ENCODE measurements around the gene NCOA1.
"Not testable (repeated sequence)": the region's sequence is repeated elsewhere in the genome, so short reads cannot be mapped to it uniquely, and the experiment has no call there.

NCOA1 gene

GRCh38 chr2:24474053-24474452 lies 17.0 kb upstream of the NCOA1 start:
- DNase-seq (ENCODE audit: low read depth): no peak

DNA sequence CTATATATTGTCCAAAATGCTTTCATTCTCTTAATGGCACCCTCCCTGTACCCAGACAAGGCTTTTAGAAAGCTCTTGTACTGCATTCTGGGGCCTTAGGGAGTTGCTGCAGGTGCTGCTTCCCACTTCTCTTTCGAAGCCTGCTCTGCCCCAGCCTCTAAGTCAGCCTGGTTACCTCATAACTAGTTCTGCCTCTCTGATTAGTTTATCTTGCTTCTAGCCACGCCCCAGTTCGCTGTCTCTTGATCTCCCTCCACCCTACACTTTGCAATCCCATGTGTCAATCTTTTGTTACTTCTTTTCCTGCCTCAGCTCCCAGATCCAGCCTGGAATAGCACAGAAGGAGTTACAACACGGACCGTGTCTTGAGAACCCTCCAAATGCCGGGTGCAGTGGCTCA lies 13.8 kb upstream of the NCOA1 start:
- DNase-seq (ENCODE audit: low read depth): no peak

DNA sequence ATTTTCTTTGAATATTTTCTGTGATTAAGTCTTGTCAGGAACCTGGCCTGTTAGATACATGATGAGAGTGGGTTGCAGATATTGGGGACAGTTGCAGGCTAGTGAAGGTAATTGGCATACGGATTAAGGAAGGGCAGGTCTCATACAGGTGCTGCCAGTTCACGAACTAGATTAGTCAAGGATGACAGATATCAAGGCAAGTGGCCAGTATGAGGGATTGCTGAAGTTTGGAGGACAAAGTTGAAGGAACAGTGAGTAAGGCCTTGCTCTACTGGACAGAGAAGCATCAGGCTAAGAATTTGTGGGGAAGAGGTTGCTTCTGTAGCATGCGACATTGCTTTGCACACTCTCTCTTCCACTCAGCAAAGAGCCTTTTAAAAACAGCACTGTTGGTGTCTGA lies 12.8 kb upstream of the NCOA1 start:
- DNase-seq (ENCODE audit: low read depth): no peak

DNA sequence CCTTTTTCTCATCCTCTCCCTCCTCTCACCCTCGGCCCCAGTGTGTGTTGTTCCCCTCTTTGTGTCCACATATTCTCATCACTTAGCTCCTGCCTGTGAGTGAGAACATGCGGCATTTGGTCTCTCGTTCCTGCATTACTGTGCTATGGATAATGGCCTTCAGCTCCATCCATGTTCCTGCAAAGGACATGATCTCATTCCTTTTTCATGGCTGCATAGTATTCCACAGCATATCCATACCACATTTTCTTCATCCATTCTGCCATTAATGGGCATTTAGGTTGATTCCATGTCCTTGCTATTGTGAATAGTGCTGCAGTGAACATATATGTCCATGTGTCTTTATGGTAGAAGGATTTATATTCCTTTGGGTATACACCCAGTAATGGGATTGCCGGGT lies 10.8 kb upstream of the NCOA1 start:
- DNase-seq (ENCODE audit: low read depth): no peak

GRCh38 chr2:24482251-24482971 lies 8.6 kb upstream of the NCOA1 start:
- no peak for DNase-seq (ENCODE audit: low read depth)

GRCh38 chr2:24482972-24483300 lies 8.1 kb upstream of the NCOA1 start:
- no peak for DNase-seq (ENCODE audit: low read depth)

DNA sequence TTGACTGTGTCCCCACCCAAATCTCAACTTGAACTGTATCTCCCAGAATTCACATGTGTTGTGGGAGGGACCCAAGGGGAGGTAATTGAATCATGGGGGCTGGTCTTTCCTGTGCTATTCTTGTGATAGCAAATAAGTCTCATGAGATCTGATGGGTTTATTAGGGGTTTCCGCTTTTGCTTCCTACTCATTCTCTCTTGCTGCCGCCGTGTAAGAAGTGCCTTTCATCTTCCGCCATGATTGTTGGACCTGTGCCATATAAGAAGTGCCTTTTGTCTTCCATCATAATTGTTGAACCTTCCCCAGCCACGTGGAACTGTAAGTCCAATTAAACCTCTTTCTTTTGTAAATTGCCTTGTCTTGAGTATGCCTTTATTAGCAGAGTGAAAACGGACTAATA lies 6.4 kb upstream of the NCOA1 start:
- not testable (repeated sequence) for DNase-seq (ENCODE audit: low read depth)

DNA sequence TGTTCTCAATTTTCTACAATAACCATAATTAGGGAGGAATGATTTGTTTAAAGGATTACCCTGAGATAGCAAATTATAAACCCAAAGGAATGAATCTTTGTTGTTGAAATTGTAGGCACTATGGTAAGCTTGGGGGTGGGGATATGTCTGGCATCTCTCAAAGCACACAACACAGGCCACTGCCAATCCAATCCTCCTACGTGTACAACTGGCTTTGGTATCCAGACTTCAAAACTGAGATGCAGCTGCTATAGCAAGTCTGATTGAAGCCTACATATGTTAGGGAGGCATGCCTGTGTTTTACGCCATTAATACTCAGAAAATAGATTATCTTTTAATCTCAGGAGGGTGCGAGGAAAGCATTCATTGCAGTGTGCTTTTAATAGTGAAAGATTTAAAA lies 5.9 kb upstream of the NCOA1 start:
- no peak for DNase-seq (ENCODE audit: low read depth)

DNA sequence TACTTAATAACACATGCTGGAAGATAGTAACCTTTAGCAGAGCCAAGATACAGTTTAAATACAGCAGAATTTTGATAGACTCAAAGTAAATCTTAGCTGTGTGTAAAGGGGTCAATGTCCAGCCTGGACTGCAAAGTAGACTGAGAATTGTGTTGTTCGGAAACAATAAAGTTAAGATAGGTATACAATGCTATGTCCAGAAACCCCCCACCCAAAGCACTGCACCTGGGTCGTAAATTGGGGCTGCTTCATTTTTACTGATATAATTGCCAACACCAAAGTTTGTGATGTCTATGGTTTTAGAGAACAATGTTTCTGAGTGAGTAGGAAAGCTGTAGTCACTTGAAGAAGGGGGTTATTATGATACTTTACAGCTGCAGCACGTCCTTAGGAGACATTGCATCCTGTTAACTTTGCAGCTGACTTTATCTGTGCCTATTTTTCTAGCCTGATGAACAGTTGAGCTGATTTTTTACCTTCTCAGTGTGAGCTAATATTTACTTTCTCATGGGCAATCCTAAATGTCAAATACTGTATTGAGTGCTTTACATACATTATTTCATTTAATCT lies 4.3 kb upstream of the NCOA1 start:
- no peak for DNase-seq (ENCODE audit: low read depth)

DNA sequence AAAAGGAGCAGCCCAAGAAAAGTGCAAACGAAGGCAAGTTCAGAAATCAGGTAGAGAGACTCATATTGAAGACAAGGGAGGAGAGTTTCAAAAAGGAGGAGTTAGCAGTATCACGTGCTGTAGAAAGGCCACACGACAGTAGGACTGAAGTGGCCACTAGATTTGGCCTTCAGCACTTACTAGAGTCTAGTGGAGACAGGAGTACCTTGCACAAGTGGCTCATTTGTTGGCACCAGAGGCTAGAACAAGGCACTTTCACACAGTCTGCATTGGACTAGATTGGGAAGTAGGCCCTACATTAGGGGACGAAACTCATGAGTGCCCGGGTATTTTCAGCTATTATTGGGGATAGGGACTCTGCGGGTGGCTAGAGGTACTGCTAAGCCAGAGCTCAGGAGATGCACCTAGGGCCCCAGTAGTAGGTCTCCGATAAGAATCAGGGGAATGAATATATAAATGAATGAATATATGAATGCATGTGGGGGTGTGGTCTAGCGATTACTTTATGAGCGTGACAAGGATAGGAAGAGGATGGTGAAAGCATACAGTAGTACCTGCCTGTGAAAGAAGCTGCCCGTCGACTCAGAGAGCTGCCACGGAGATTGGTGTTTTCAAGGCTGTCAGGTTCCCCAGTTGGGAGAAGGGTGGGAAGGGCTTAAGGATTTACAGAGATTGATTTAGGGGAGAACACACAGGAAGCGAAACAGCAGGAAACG lies 1.4 kb upstream of the NCOA1 start:
- DNase-seq (ENCODE audit: low read depth): no peak

DNA sequence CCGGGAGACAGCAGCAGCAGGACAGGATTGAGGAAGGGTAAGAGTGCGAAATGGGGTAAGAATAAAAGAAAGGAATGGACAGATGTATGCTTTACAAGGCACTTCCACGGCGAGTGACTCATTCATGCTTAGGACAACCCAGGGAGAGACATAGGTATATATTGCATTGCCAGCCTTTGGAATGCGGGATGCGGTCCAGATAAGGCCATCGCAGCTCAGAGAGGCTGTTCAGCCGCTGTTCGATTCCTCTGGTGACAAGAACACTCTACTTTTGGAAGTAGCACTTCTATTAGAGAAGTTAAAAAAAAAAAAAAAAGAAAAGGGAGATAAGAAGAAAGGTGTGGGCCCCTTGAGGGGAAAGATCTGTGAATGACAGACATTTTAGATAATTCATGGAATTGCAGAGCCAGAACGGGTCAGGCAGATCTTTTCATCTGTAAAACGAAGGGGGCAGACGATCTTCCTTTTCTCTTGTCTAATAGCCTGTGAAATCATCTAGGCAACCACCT lies 819 bp upstream of the NCOA1 start:
- peak; percentile 61 for DNase-seq (ENCODE audit: low read depth)

GRCh38 chr2:24491542-24492420 lies 727 bp downstream of the NCOA1 start:
- DNase-seq (ENCODE audit: low read depth): no peak

- DNase-seq (ENCODE audit: low read depth): peak; percentile 56
Observed at GRCh38 chr2:24492421-24493279, 1.6 kb downstream of the NCOA1 start.

DNA sequence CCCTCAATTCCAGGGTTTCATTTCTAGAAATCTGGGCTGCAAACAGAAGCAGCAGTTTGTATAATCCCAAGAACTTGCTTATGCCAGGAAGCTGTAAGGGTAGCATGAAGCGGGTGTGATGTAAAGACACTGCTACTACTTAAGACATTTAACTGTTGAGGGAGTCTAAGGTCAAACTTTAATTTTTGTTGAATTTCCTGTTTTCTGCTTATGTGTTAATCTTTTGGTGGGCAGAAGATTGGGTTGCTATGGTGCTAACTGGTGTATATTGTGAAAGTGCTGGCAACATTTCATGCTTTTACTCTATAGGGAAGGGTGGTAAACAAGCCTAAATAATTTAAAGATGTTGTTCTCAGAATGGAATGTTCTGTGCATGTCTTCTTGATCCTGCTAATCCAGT lies 2.7 kb downstream of the NCOA1 start:
- peak; percentile 71 for DNase-seq (ENCODE audit: low read depth)

DNA sequence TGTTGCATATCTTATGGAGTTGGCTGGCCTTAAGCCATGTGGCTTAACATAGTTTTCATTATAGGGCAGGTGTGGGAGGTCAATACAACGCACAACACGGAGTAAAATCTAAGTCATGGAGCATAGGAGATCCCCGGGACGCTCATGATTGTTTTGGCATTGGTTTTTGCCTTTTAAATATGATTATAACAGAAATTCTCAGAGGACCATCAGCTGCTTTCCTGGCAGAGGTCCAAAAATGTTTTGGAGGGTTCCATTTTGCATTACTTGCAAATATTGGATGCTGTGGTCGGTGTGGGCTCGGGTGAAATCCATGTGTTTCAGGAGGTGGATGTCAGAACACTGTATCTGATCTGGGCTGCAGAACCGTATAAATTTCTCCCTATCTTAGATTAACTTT lies 3.4 kb downstream of the NCOA1 start:
- no peak for DNase-seq (ENCODE audit: low read depth)

GRCh38 chr2:24495451-24495850 lies 4.4 kb downstream of the NCOA1 start:
- DNase-seq (ENCODE audit: low read depth): no peak

GRCh38 chr2:24496959-24497358 lies 5.9 kb downstream of the NCOA1 start:
- DNase-seq (ENCODE audit: low read depth): no peak

DNA sequence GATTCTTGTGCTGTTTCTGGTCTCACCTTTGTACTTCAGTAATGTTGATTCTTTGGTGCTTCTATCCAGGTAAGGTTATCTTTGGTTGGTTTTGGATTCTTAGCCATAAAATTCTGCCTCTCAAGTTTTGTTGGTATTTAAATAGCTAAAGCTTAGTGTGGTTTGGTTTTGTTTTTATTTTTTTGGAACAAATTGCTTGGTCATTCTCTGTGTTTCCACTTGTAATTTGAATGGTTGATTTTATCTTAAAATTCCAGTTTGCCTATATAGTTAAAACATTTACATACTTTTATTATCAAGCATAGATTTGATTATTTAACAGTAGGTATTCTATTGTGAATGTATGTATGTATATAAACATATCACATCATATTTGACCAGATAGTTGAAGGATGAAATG lies 6.6 kb downstream of the NCOA1 start:
- no peak for DNase-seq (ENCODE audit: low read depth)

DNA sequence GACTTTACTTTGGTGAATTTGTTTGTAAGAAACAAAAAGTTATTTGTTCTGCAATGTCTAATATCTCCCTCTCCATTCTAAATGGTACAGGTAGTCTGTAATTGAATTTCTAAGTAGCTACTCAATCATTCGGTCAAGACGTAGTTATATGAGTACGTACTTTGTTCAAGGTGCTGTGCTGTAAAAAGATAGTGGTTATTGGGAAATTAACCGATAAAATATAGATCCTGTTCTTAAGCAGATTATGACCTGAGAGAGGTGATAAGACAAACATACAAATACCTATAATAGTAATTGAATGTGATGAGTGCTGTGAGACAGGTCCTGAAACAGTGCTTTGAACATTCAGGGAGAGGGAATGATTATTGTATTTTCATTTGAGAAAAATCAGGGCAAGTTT lies 7.1 kb downstream of the NCOA1 start:
- no peak for DNase-seq (ENCODE audit: low read depth)

DNA sequence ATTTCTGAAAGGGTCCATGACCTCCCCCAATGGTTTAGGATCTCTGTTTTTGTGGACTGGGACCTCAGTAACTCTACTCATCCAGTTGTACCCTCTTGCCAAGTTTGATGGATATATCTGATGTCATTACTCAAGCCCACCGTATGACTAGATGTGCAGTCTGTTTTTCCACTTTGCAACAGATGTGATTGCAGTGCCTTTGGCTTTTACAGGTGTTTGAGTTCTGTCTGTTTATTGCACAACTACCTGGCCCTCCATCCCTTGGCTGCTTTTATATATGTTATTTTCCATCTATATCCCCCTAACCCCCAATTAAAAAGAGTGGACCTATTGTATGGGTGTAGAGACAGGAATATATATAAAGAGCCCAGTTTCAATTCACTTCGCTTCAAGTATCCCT lies 10.8 kb downstream of the NCOA1 start:
- DNase-seq (ENCODE audit: low read depth): no peak

GRCh38 chr2:24505534-24506275 lies 14.7 kb downstream of the NCOA1 start:
- no peak for DNase-seq (ENCODE audit: low read depth)
